Measurements from ENCODE around the gene PRSS53. TPM values are rescaled to one million over a fixed set of nuclear protein-coding genes. Genes with fewer than 3 reads are reported as not detected.

PRSS53 gene
- total RNA-seq, 1 experiment from 2014 or later = 7.0 TPM

GRCh38 chr16:31043352-31043751 lies 45.4 kb downstream of the PRSS53 start:
- Mint-ChIP-seq H3K27me3 (ENCODE audit: unreplicated experiment) (no peaks in the 10 kb centered on the region), H3K4me1 (ENCODE audit: low read depth, unreplicated experiment) (no peaks in the 10 kb centered on the region), H3K4me3 (ENCODE audit: low read depth, unreplicated experiment) (no peak overlapping the region), H3K27ac (ENCODE audit: unreplicated experiment) (no peak overlapping the region), H3K9me3 (ENCODE audit: low read depth, unreplicated experiment) (peaks cover 3% of the 10 kb centered on the region), H3K36me3 (ENCODE audit: insufficient read depth, unreplicated experiment) (peaks cover 18% of the 10 kb centered on the region)
- BruUV-seq (replicated peaks) = no TSS peak
- intact Hi-C loops (cut with micrococcal nuclease; ENCODE audit: unreplicated experiment) = no loop called here
- CTCF ChIA-PET = no interaction called here
- TF ChIP-seq CTCF (IDR thresholded peaks at IDR 0.05; ENCODE audit: unreplicated experiment) = no peak
- DNase-seq = no peak

- no peaks in the 10 kb centered on the region for H3K27me3 Mint-ChIP-seq (ENCODE audit: unreplicated experiment)
- H3K27ac Mint-ChIP-seq (ENCODE audit: unreplicated experiment) = no peak overlapping the region
- CTCF ChIA-PET = no interaction called here
- DNase-seq = no peak
- intact Hi-C loops (cut with micrococcal nuclease; ENCODE audit: unreplicated experiment) = no loop called here
- H3K9me3 Mint-ChIP-seq (ENCODE audit: low read depth, unreplicated experiment) = peaks cover 3% of the 10 kb centered on the region
- H3K4me1 Mint-ChIP-seq (ENCODE audit: low read depth, unreplicated experiment) = no peaks in the 10 kb centered on the region
- peaks cover 20% of the 10 kb centered on the region for H3K36me3 Mint-ChIP-seq (ENCODE audit: insufficient read depth, unreplicated experiment)
- H3K4me3 Mint-ChIP-seq (ENCODE audit: low read depth, unreplicated experiment) = no peak overlapping the region
- no peak for TF ChIP-seq CTCF (IDR thresholded peaks at IDR 0.05; ENCODE audit: unreplicated experiment)
- BruUV-seq (replicated peaks) = no TSS peak
Measured at GRCh38 chr16:31042866-31043265, 45.9 kb downstream of the PRSS53 start.

GRCh38 chr16:31038993-31039392 lies 49.8 kb downstream of the PRSS53 start:
- no peak for DNase-seq
- no TSS peak for BruUV-seq (replicated peaks)
- H3K4me1 Mint-ChIP-seq (ENCODE audit: low read depth, unreplicated experiment) = no peaks in the 10 kb centered on the region
- no peak overlapping the region for H3K4me3 Mint-ChIP-seq (ENCODE audit: low read depth, unreplicated experiment)
- no peaks in the 10 kb centered on the region for H3K27me3 Mint-ChIP-seq (ENCODE audit: unreplicated experiment)
- H3K9me3 Mint-ChIP-seq (ENCODE audit: low read depth, unreplicated experiment) = no peaks in the 10 kb centered on the region
- no peak overlapping the region for H3K27ac Mint-ChIP-seq (ENCODE audit: unreplicated experiment)
- CTCF ChIA-PET = no interaction called here
- TF ChIP-seq CTCF (IDR thresholded peaks at IDR 0.05; ENCODE audit: unreplicated experiment) = no peak
- peaks cover 33% of the 10 kb centered on the region for H3K36me3 Mint-ChIP-seq (ENCODE audit: insufficient read depth, unreplicated experiment)
- intact Hi-C loops (cut with micrococcal nuclease; ENCODE audit: unreplicated experiment) = no loop called here

GRCh38 chr16:31036691-31037090 lies 52.1 kb downstream of the PRSS53 start:
- no peak for TF ChIP-seq CTCF (IDR thresholded peaks at IDR 0.05; ENCODE audit: unreplicated experiment)
- no peak overlapping the region for H3K4me3 Mint-ChIP-seq (ENCODE audit: low read depth, unreplicated experiment)
- CTCF ChIA-PET = no interaction called here
- DNase-seq = no peak
- no peaks in the 10 kb centered on the region for H3K4me1 Mint-ChIP-seq (ENCODE audit: low read depth, unreplicated experiment)
- no peaks in the 10 kb centered on the region for H3K9me3 Mint-ChIP-seq (ENCODE audit: low read depth, unreplicated experiment)
- peaks cover 53% of the 10 kb centered on the region for H3K36me3 Mint-ChIP-seq (ENCODE audit: insufficient read depth, unreplicated experiment)
- intact Hi-C loops (cut with micrococcal nuclease; ENCODE audit: unreplicated experiment) = no loop called here
- no peaks in the 10 kb centered on the region for H3K27me3 Mint-ChIP-seq (ENCODE audit: unreplicated experiment)
- H3K27ac Mint-ChIP-seq (ENCODE audit: unreplicated experiment) = no peak overlapping the region
- BruUV-seq (replicated peaks) = no TSS peak

All from Calu3 (cell line).